HG02884 (cell line): ENCODE data around the gene TREM1.

Experiments used
- ATAC-seq: cut with Tn5 transposase; IDR thresholded peaks from one replicate; pipeline ENCODE4 v1.9.1; 2021; ENCODE audit warnings: mild to moderate bottlenecking, moderate library complexity; ENCODE audit not compliant: unreplicated experiment

The TREM1 gene

GRCh38 chr6:41286544-41287346 is at the start of gene TREM1:
TREM1 (minus strand) TSS chr6:41286682; CDS start chr6:41286655, 27 bp downstream.
- ATAC-seq: no peak

GRCh38 chr6:41335943-41336342 is 49.5 kb upstream of the TREM1 start:
- no peak for ATAC-seq

DNA sequence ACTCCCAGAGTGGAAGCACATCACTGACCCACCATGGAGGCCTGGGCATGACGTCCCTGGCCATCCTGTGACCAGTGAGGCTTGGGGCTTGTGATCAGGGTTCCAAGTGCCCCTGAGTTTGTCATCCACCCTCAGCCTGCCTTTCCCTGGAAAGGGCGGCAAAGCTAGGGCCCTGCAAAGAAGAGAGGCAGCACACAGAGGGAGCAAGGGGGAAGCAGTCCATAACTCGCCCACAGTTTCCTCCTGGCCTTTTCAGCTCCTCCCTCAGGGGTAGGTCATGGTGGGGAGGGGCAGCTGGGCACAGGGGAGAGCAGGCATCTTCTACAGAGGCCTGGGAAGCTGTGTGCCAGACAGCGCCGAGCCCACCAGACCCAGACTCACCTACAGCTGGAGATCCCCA is 48.8 kb upstream of the TREM1 start, which contains the start of gene NCR2:
NCR2 (plus strand) TSS at position 313 of the 400 bp plus-strand sequence. CDS start 269 bp downstream, outside the sequence.
- ATAC-seq: no peak

- ATAC-seq: no peak
These were observed 48.1 kb upstream of the TREM1 start for GRCh38 chr6:41334482-41335040.

DNA sequence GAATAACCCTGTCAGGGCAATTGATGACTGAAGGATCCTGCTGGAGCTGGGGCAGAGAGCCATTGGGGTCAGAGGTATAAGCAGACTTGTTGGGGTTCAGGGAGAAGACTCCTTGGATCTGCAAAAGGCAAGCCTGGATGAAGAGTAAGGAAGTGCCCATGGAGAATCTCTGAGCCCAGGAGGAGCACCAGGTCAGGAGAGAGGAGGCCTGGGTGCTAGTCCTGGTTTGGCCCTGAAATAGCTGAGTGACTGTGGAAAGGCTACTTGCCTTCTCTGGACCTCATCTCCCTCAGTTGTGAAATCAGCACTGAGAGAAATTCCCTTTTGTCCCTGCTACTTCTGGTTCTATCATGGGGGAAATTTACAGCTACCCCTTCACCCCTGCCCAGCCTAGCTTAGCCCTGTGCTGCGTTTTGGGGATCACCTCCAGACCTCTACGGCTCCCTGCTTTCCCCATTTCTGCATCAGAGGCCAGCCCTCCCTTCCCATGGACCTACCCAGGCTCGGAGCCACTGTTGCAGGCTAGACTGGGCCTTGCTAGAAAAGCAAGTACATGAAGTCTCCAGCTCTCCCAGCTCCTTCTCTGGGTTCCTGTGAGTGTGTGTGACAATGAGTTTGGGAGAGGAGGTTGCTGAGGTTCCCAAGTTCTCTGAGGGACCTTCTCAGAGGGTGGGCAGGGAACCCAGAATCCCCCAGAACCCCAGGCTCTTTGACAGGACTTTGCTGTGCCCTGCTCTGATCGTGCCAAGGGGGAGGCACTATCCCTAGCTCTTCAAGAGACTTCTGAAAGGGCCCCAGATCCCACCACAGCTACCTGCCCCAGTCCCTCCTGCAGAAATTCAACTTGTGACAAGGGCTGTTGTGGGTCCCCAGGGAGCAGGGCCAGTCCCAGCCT is 46.6 kb upstream of the TREM1 start:
- ATAC-seq: no peak

DNA sequence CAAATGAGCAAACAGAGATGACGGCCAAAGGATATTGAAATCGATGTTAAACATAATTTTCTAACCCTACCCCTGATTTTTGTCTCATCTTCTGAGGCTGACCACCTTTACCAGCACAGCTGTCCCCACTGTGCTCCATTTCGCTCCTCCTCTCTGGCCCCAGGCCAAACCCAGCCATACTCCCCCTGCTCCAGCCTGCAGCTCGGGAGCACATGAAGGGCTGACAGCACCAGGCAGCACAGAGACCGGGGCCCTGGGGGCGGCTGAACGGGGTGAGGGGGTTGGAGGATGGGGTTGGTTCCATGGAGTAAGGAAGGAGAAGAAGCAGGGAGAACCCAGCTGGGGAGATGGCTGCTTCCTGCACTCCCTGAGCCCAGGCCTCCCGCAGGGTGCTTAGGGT is 45.8 kb upstream of the TREM1 start:
- ATAC-seq: no peak

GRCh38 chr6:41331401-41332150 is 45.1 kb upstream of the TREM1 start:
- no peak for ATAC-seq

- no peak for ATAC-seq
These were observed 40.7 kb upstream of the TREM1 start for GRCh38 chr6:41327177-41327576.

DNA sequence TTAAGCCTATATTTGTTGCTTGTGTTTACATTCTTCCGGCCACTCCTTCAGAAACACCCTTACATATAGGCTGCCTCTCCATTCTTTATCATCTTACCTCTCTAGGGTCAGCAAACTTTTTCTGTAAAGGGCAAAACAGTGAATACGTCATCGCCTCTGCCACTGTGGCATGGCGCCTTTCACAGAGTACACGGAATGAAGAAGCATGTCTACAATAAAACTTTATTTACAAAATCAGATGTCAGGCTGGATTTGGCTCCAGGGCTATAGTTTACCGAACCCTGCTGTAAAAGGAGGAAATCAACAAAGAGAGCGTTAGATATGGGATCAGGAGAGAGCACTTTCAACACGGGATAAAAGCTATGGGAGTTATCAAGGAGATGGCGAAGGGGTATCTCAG is 39.6 kb upstream of the TREM1 start:
- ATAC-seq: no peak

DNA sequence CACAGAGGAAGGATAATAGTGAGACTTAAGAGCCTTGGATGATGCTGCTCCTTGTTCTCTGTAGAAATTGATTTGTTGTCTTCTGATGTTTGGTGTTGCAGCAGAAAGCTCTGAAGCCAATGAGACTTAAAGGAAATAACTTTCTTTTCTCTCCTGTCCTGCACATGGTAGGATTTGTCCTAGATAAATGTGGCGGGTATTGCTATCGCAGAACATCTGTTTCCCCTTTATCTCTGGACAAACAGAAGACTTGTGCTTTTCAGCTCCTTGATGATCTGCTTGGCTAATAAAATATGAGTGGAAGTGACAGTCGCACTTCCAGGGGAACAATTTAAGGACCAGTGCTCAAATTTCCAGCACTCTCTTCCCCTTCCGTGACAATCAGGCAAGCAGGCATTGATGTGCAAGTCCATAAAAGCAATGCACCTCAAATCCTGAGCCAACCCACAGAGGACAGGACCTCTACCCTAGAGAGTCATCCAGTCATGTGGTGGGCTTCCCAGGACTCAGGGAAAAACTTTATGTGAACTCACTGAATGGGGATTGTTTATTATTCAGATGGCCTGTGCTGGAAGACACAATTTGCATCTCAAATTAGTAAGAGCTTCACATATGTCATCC is 39.1 kb upstream of the TREM1 start:
- no peak for ATAC-seq

DNA sequence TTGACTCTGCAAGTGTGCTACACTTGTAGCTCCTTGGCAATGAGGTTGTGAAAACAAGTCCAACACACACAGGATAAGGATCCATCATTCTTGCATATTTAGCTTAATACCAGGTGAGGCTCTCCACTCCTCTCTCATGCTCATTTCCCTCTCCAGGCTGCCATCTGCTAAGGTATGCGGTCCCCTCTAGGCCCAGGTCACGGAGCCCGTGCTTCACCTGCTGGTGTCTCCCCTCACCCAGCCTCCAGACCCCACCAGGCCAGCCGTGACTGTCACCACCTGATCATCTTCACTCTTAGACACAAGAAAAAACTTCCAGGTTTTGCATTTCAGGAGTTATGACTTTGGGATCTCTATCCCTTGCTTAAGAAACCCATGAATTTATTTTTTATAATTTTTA is 34.7 kb upstream of the TREM1 start:
- no peak for ATAC-seq

- ATAC-seq: peak; percentile 88
These were observed 32.4 kb upstream of the TREM1 start for GRCh38 chr6:41318654-41319565.

DNA sequence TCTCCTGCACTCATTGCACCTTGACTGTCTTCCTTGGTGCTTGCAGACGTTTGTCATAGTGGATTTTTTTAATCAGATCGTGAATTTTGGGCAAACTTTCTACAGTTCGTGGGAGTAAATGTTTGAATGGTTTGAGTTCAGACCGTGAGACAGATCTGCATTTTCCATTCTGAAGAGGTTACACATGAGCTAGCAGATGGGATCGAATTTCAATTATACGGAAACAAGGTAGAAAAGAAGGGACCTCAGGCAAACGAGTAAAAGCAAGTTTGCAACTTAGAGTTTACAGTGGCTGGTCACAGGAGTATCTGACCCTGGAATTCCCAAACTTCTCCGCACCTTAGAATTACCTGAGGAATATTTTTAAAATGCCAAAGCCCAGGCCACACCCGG is 31.8 kb upstream of the TREM1 start:
- no peak for ATAC-seq

DNA sequence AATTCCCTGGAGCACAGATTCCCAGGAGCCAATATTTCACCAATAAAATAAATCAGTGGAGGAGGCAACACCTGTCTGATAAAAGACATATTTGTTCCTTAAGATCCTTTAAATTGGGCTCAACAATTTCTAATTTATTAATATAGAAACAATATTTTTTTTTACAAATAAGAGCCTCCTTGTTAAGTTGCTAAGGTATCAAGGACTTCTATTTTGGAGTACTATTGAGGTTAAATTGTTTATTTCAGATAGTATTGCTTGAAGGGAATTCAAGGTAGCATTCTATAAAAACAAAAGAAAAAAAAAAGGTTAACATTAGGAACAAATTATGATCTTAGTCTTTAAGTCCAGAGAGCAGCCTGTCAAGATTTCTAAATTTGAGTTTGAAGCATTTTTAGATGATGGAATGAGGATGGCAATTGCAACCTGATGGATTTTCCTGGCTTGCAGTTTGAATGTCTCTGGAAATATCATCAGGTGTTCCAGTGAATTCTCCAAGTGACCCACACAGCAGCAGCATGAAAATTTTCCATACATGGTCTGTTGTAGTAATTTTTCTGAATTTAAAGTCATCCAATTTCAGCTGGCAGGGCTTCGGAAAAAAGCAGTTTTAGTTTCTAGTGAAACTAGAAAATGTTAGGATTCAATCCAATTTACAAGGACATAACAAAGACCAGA is 29.6 kb upstream of the TREM1 start:
- no peak for ATAC-seq

DNA sequence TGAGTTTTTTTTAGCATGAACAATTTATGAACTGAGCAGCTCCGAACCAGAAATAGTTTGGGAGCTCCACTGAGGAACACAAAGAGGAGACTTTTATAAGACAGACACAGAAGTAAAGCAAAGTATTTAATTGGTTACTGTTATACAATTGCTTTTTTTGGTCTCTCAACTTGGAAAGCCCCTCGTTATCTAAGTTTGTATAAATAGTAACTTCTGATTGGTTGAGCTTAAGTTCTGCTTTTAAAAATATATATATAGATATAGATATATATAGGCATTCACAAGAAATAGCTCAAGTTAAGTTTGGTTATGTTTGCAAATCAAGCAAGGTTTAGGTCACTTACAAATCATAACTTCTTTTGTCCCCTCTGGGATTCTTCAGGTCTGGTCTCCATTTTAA is 28.7 kb upstream of the TREM1 start:
- ATAC-seq: no peak

- no peak for ATAC-seq
These were observed 19.8 kb upstream of the TREM1 start for GRCh38 chr6:41306187-41306854.

DNA sequence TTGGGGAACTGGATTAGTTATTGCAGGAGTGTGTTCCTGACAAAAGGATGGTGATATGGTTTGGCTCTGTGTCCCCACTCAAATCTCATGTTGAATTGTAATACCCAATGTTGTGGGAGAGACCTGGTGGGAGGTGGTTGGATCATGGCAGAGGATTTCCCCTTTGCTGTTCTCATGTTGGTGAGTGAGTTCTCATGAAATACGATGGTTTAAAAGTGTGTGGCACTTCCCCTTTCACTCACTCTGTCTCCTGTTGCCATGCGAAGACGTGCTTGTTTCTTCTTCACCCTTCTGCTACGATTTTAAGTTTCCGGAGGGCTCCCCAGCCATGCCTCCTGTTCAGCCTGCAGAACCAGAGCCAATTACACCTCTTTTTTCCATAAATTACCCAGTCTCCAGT is 16.2 kb upstream of the TREM1 start:
- no peak for ATAC-seq

DNA sequence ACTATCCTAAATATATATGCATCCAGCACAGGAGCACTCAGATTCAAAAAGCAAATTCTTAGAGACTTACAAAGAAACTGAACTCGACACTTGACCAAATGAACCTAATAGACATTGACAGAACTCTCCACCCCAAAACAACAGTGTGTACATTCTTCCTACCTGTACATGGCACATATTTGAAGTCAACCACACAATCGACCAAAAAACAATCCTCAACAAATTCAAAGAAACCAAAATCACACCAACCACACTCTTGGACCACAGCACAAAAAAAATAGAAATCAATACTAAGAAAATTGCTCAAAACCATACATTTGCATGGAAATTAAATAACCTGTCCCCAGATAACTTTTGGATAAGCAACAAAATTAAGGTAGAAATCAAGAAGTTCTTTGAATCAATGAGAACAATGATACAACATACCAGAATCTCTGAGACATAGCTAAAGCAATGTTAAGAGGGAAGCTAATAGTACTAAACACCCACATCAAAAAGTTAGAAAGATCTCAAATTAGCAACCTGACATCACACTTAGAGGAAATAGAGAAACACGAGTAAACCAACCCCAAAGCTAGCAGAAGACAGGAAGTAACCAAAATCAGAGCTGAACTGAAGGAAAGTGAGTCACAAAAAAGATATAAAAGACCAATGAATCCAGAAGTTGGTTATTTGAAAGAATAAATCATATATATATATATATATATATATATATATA is 12.5 kb upstream of the TREM1 start:
- ATAC-seq: no peak
